Stimulated activated effector memory CD8-positive, alpha-beta T cell treated with anti-CD3 and anti-CD28 coated beads, Interleukin-12 subunit alpha, Interleukin-12 subunit beta, amount 100 ng/mL, for 72 hours (primary cell): ENCODE data around the gene MAP1S.
"Not testable (repeated sequence)": the region's sequence is repeated elsewhere in the genome, so short reads cannot be mapped to it uniquely, and the experiment has no call there.

Experiments used
- ATAC-seq: fragments of 150-1000 bp; cut with Tn5 transposase; 2 replicates; pipeline ENCODE4 v1.10.0; 2021
- DNase-seq, 2 donors: peaks; one replicate each; pipeline ENCODE4 v3.0.0; 2021 to 2022; ENCODE audit warnings: low spot score in 2 of 2
- H3K27ac Mint-ChIP-seq: one replicate; pipeline ENCODE4 v1.8.0; 2022; ENCODE audit warnings: mild to moderate bottlenecking, mixed read lengths
- H3K36me3 Mint-ChIP-seq: one replicate; pipeline ENCODE4 v1.8.0; 2022; ENCODE audit warnings: mild to moderate bottlenecking, mixed read lengths
- H3K4me1 Mint-ChIP-seq: one replicate; pipeline ENCODE4 v1.8.0; 2022; ENCODE audit warnings: mixed read lengths
- H3K4me3 Mint-ChIP-seq: one replicate; pipeline ENCODE4 v1.8.0; 2022; ENCODE audit warnings: mild to moderate bottlenecking, mixed read lengths
- H3K9me3 Mint-ChIP-seq: one replicate; pipeline ENCODE4 v1.8.0; 2022; ENCODE audit warnings: mixed read lengths

The MAP1S gene

GRCh38 chr19:17783721-17784120 is 64.4 kb downstream of the MAP1S start:
- H3K27ac Mint-ChIP-seq, H3K4me3 Mint-ChIP-seq, H3K9me3 Mint-ChIP-seq, ATAC-seq, DNase-seq: not testable (repeated sequence)
- Mint-ChIP-seq H3K36me3 (peaks cover 67% of the 10 kb centered on the region), H3K4me1 (peaks cover 23% of the 10 kb centered on the region)
